SK-N-SH (cell line): ENCODE data around the gene CCDC57. TPM values are rescaled to one million over a fixed set of nuclear protein-coding genes. Genes with fewer than 3 reads are reported as not detected.

ENCODE experiments used
- CTCF ChIA-PET: fragments of 300-600, 350-600 bp; formaldehyde crosslinking; extraction: SDS; loops from one replicate; lab custom pipeline; 2021; lab: Yijun Ruan, JAX
- POLR2A ChIA-PET: fragments of 350-600 bp; sonication (Branson Sonifier 250); formaldehyde crosslinking; extraction: SDS; loops from one replicate; lab custom pipeline; 2020; ENCODE audit warnings: antibody characterized with exemption, inconsistent platforms; lab: Yijun Ruan, JAX
- DNase-seq: peaks from one replicate; pipeline ENCODE4 v3.0.0; 2012
- H2AFZ ChIP-seq: fragments of 200-600 bp; sonication (generic); 2 replicates; pipeline ENCODE4 v1.8.1; 2016; ENCODE audit warnings: antibody characterized with exemption, mild to moderate bottlenecking, low read depth
- H3F3A ChIP-seq: fragments of 200-600 bp; sonication (generic); replicated peaks from 2 replicates; pipeline ENCODE3; 2016; ENCODE audit warnings: antibody characterized with exemption, mild to moderate bottlenecking; ENCODE audit not compliant: insufficient read depth
- H3K27ac ChIP-seq, 2 experiments: fragments of 200-500 bp in 1 of 2; fragments of 200-600 bp in 1 of 2; sonication (Bioruptor generic) in 1 of 2; sonication (generic), shearing (Covaris generic) in 1 of 2; 2 replicates each; pipeline versions ENCODE4 v1.5.1 to v1.6.1; 2014 to 2016; ENCODE audit warnings: low read depth in 2 of 2, inconsistent platforms in 1 of 2, low read length in 1 of 2, mild to moderate bottlenecking in 1 of 2, mixed read lengths in 1 of 2
- H3K27me3 ChIP-seq: fragments of 200-600 bp; sonication (generic), shearing (Covaris generic); 2 replicates; pipeline ENCODE4 v1.6.1; 2016; ENCODE audit warnings: mixed run types; ENCODE audit not compliant: insufficient read depth
- H3K36me3 ChIP-seq, 2 experiments: fragments of 200-500 bp in 1 of 2; fragments of 200-600 bp in 1 of 2; sonication (Bioruptor generic) in 1 of 2; sonication (generic) in 1 of 2; replicated peaks in 1 of 2; 2 replicates each; pipeline versions ENCODE3 to v1.5.1; 2014 to 2016; ENCODE audit warnings: low read length in 1 of 2, mild to moderate bottlenecking in 1 of 2; ENCODE audit not compliant: insufficient read depth in 2 of 2, control insufficient read depth in 1 of 2
- H3K4me1 ChIP-seq, 2 experiments: fragments of 200-500 bp in 1 of 2; fragments of 200-600 bp in 1 of 2; sonication (Bioruptor generic) in 1 of 2; sonication (generic), shearing (Covaris generic) in 1 of 2; 2 replicates each; pipeline versions ENCODE4 v1.5.1 to v1.6.1; 2014 to 2016; ENCODE audit warnings: low read depth in 1 of 2, low read length in 1 of 2, mixed run types in 1 of 2; ENCODE audit not compliant: insufficient read depth in 2 of 2, control insufficient read depth in 1 of 2
- H3K4me2 ChIP-seq: fragments of 200-600 bp; sonication (generic), shearing (Covaris generic); 2 replicates; pipeline ENCODE4 v1.6.1; 2017; ENCODE audit warnings: mixed run types
- H3K4me3 ChIP-seq, 2 experiments: fragments of 200-500 bp in 1 of 2; fragments of 200-600 bp in 1 of 2; sonication (Bioruptor generic) in 1 of 2; sonication (generic), shearing (Covaris generic) in 1 of 2; 2 replicates each; pipeline versions ENCODE4 v1.5.1 to v1.8.1; 2014 to 2016; ENCODE audit warnings: low read depth in 2 of 2, inconsistent platforms in 1 of 2, low read length in 1 of 2, mild to moderate bottlenecking in 1 of 2, mixed read lengths in 1 of 2, moderate library complexity in 1 of 2
- H3K79me2 ChIP-seq: fragments of 200-600 bp; sonication (generic); 2 replicates; pipeline ENCODE4 v1.8.1; 2017; ENCODE audit warnings: mild to moderate bottlenecking; ENCODE audit not compliant: insufficient read depth
- H3K9ac ChIP-seq: fragments of 200-600 bp; sonication (generic); 2 replicates; pipeline ENCODE4 v1.6.1; 2017; ENCODE audit warnings: mixed run types
- H3K9me2 ChIP-seq: fragments of 200-600 bp; sonication (generic); 2 replicates; pipeline ENCODE4 v1.6.1; 2017; ENCODE audit warnings: mixed run types
- H3K9me3 ChIP-seq: fragments of 200-600 bp; sonication (generic); 2 replicates; pipeline ENCODE4 v1.6.1; 2017; ENCODE audit warnings: mixed run types, mild to moderate bottlenecking, moderate library complexity
- H4K20me1 ChIP-seq: fragments of 200-600 bp; sonication (generic); 2 replicates; pipeline ENCODE4 v1.6.1; 2017; ENCODE audit warnings: mild to moderate bottlenecking, mixed run types; ENCODE audit not compliant: insufficient read depth
- CHD2 ChIP-seq: fragments of 150-350 bp; IDR thresholded peaks from 2 replicates; pipeline ENCODE4 v1.6.1; 2018; ENCODE audit warnings: low read length; ENCODE audit not compliant: partially characterized antibody
- GATA2 ChIP-seq: sonication (generic); formaldehyde crosslinking; IDR thresholded peaks from 2 replicates; pipeline ENCODE4 v1.5.0; 2020; ENCODE audit warnings: mild to moderate bottlenecking, missing genetic modification reagents
- NFIC ChIP-seq: IDR thresholded peaks from 2 replicates; pipeline ENCODE4 v1.4.0; 2012; ENCODE audit warnings: borderline replicate concordance
- RXRA ChIP-seq: IDR thresholded peaks from 2 replicates; pipeline ENCODE4 v1.4.0; 2012; ENCODE audit warnings: low read depth, mild to moderate bottlenecking, borderline replicate concordance
- SIN3A ChIP-seq: IDR thresholded peaks from 2 replicates; pipeline ENCODE4 v1.6.1; 2012; ENCODE audit warnings: low read depth, mild to moderate bottlenecking, low read length, moderate library complexity, borderline replicate concordance
- SMC3 ChIP-seq: IDR thresholded peaks from 2 replicates; pipeline ENCODE4 v1.6.1; 2012; ENCODE audit warnings: low read depth, low read length, improper control_type of control experiment
- WGBS: methylation state at CpG from one replicate; pipeline ENCODE4 v1.1.6; 2017; ENCODE audit warnings: low lambda C conversion rate; 5-methylcytosine and 5-hydroxymethylcytosine counted together
- polyA plus RNA-seq, 3 experiments: library from polyadenylated mRNA; depleted of rRNA; stranded (reverse); fragments of >200 nt; gene quantifications; 2 replicates each; pipeline ENCODE4 v1.2.3, GENCODE V29; 2012
- TF ChIP-seq, protein P1 (sequence below): IDR thresholded peaks from 2 replicates; pipeline ENCODE4 v1.6.1; 2012; ENCODE audit warnings: mild to moderate bottlenecking, low read depth, low read length, moderate library complexity
- TF ChIP-seq, protein P2 (sequence below): IDR thresholded peaks from 2 replicates; pipeline ENCODE4 v1.4.0; 2012; ENCODE audit warnings: low read depth, borderline replicate concordance
- TF ChIP-seq, protein P3 (sequence below): IDR thresholded peaks from 2 replicates; pipeline ENCODE4 v1.4.0; 2012; ENCODE audit warnings: low read depth, borderline replicate concordance

Gene CCDC57
- polyA plus RNA-seq, 1 of the 3 experiments (the other 2 are of a cell fraction) = 68.6 TPM

DNA sequence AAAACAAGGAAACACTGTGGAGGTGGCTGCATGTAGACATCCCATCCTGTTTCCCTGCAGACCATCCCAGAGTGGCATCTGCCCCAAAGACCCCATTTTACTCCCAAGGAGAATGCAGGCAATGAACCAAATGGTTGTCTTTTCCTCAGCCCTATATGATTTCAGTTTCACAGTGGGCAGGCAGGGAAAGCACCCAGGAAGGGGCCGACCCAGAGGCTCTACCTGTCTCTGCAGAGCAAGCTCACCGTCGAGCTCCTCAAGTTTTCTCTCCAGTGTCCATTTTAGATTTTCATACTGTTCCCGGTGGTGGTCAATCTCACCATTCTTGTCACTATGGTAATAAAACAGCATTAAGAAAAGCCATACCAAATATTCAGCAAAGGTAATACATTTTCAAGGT, 14.6 kb downstream of the CCDC57 start:
- POLR2A ChIA-PET = no interaction called here
- no peak overlapping the region for H3K27ac ChIP-seq
- H3K4me3 ChIP-seq = no peak overlapping the region
- H3K79me2 ChIP-seq = no peaks in the 10 kb centered on the region
- H3K4me2 ChIP-seq = no peak overlapping the region
- no peak for TF ChIP-seq RXRA
- TF ChIP-seq GATA2 = no peak
- no peak for TF ChIP-seq CHD2
- no peak for TF ChIP-seq SIN3A
- TF ChIP-seq NFIC = no peak
- TF ChIP-seq, protein P1, sequence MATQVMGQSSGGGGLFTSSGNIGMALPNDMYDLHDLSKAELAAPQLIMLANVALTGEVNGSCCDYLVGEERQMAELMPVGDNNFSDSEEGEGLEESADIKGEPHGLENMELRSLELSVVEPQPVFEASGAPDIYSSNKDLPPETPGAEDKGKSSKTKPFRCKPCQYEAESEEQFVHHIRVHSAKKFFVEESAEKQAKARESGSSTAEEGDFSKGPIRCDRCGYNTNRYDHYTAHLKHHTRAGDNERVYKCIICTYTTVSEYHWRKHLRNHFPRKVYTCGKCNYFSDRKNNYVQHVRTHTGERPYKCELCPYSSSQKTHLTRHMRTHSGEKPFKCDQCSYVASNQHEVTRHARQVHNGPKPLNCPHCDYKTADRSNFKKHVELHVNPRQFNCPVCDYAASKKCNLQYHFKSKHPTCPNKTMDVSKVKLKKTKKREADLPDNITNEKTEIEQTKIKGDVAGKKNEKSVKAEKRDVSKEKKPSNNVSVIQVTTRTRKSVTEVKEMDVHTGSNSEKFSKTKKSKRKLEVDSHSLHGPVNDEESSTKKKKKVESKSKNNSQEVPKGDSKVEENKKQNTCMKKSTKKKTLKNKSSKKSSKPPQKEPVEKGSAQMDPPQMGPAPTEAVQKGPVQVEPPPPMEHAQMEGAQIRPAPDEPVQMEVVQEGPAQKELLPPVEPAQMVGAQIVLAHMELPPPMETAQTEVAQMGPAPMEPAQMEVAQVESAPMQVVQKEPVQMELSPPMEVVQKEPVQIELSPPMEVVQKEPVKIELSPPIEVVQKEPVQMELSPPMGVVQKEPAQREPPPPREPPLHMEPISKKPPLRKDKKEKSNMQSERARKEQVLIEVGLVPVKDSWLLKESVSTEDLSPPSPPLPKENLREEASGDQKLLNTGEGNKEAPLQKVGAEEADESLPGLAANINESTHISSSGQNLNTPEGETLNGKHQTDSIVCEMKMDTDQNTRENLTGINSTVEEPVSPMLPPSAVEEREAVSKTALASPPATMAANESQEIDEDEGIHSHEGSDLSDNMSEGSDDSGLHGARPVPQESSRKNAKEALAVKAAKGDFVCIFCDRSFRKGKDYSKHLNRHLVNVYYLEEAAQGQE = no peak
- TF ChIP-seq, protein P2, sequence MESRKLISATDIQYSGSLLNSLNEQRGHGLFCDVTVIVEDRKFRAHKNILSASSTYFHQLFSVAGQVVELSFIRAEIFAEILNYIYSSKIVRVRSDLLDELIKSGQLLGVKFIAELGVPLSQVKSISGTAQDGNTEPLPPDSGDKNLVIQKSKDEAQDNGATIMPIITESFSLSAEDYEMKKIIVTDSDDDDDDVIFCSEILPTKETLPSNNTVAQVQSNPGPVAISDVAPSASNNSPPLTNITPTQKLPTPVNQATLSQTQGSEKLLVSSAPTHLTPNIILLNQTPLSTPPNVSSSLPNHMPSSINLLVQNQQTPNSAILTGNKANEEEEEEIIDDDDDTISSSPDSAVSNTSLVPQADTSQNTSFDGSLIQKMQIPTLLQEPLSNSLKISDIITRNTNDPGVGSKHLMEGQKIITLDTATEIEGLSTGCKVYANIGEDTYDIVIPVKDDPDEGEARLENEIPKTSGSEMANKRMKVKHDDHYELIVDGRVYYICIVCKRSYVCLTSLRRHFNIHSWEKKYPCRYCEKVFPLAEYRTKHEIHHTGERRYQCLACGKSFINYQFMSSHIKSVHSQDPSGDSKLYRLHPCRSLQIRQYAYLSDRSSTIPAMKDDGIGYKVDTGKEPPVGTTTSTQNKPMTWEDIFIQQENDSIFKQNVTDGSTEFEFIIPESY = no peak
- TF ChIP-seq, protein P3, sequence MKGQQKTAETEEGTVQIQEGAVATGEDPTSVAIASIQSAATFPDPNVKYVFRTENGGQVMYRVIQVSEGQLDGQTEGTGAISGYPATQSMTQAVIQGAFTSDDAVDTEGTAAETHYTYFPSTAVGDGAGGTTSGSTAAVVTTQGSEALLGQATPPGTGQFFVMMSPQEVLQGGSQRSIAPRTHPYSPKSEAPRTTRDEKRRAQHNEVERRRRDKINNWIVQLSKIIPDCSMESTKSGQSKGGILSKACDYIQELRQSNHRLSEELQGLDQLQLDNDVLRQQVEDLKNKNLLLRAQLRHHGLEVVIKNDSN = no peak
- no peak for TF ChIP-seq SMC3
- TF ChIP-seq, all 33 proteins: peak for 0
- Histone ChIP-seq H3F3A (no peaks in the 10 kb centered on the region), H3K4me1 (no peaks in the 10 kb centered on the region), H3K36me3 (peaks cover 40 to 60% of the 10 kb centered on the region in 2 experiments), H4K20me1 (no peaks in the 10 kb centered on the region), H3K9ac (no peak overlapping the region), H2AFZ (no peak overlapping the region), H3K9me3 (no peaks in the 10 kb centered on the region), H3K9me2 (no peaks in the 10 kb centered on the region), H3K27me3 (no peaks in the 10 kb centered on the region)
- DNase-seq = peak; percentile 5
- CTCF ChIA-PET = interaction anchor here (1.0 to 6.8 kb wide), 4 partner anchors 8 to 213 kb away, joined by 3 to 37 read pairs (median 3); no protein-coding TSS in a partner anchor
- WGBS = 96% methylated on average over 4 of the region's 4 CpGs
